ENCODE measurements around the gene ATP2B1. TPM values are rescaled to one million over a fixed set of nuclear protein-coding genes. Genes with fewer than 3 reads are reported as not detected.

Gene ATP2B1
- total and polyA plus RNA-seq, 2 of the 13 experiments (the other 11 are each of a cell fraction or from before 2014, with no cell fraction given) = 12.1 to 60.2 TPM

- 88% methylated on average over 1 of the region's 1 CpG for WGBS (ENCODE audit: low lambda C conversion rate)
- in situ Hi-C loops (cut with HindIII; ENCODE audit: extremely low pct_ligation_motif_present, low pct_unique_long_range_greater_than_20kb) = loop anchor here (10.0 kb wide), 1 partner anchor 158 kb away; no protein-coding TSS in a partner anchor
- ATAC-seq = no peak
Measured at GRCh38 chr12:89702503-89702902, 6.1 kb downstream of the ATP2B1 start.

More at GRCh38 chr12:89702503-89702902, 6.1 kb downstream of the ATP2B1 start:
- Histone ChIP-seq H3K79me2 (ENCODE audit: insufficient read depth, low read length) (peaks cover 99% of the 10 kb centered on the region), H4K20me1 (ENCODE audit: insufficient read depth, low read length) (peaks cover 26% of the 10 kb centered on the region; the same call in 1 of the 2 replicates), H3K27me3 (ENCODE audit: control insufficient read depth in 1 of 2, insufficient read depth in 2 of 2, low read length in 2 of 2) (no peaks in the 10 kb centered on the region; a peak in 1 of 5 replicates), H3K4me3 (replicated peaks in 1 of 3; ENCODE audit: insufficient read depth in 1 of 3, low read depth in 2 of 3, low read length in 3 of 3) (no peak overlapping the region), H3K4me1 (ENCODE audit: insufficient read depth, low read length) (peaks cover 72% of the 10 kb centered on the region), H3K9ac (ENCODE audit: insufficient read depth, low read depth, low read length) (no peak overlapping the region), H3K27ac (ENCODE audit: extremely low read length, insufficient read depth, low read length) (no peak overlapping the region), H3K9me3 (ENCODE audit: low read length) (no peaks in the 10 kb centered on the region), H3K4me2 (ENCODE audit: low read depth, low read length) (no peak overlapping the region), H2AFZ (ENCODE audit: low read length) (no peak overlapping the region), H3K36me3 (replicated peaks in 1 of 2; ENCODE audit: control insufficient read depth in 1 of 2, insufficient read depth in 2 of 2, low read length in 2 of 2) (no peaks in the 10 kb centered on the region)
- ChIA-PET POLR2A (no interaction called here), CTCF (ENCODE audit: low intra/inter-chr PET ratio, low total read pairs) (no interaction called here)
- no peak for DNase-seq (ENCODE audit: low spot score)
- FAIRE-seq = no peak
- intact Hi-C loops (cut with micrococcal nuclease; ENCODE audit: unreplicated experiment) = loop anchor here (10.0 kb wide), 1 partner anchor 348 kb away; the partner anchor contains the start of gene DUSP6
- TF ChIP-seq HOXA5 (CRISPR knock-in tag; IDR thresholded peaks at IDR 0.05) (no peak), ZBTB14 (CRISPR knock-in tag; IDR thresholded peaks at IDR 0.05) (no peak), GRHL1 (CRISPR knock-in tag; conservative IDR thresholded peaks at IDR 0.05) (no peak), POLR2G (IDR thresholded peaks at IDR 0.05; ENCODE audit: low read depth, low read length) (no peak), ZNF564 (CRISPR knock-in tag; IDR thresholded peaks at IDR 0.05) (no peak), SMAD3 (CRISPR knock-in tag; IDR thresholded peaks at IDR 0.05) (no peak), GABPA (IDR thresholded peaks at IDR 0.05; ENCODE audit: low read depth, low read length) (no peak), GABPA (CRISPR knock-in tag; IDR thresholded peaks at IDR 0.05; ENCODE audit: low read depth) (no peak), NFIC (IDR thresholded peaks at IDR 0.05; ENCODE audit: low read length) (no peak), ARID4A (CRISPR knock-in tag; IDR thresholded peaks at IDR 0.05; ENCODE audit: borderline replicate concordance) (no peak)
- BruUV-seq (replicated peaks) = no TSS peak
